SK-N-SH (cell line): ENCODE measurements around the gene RNF112.
A peak's percentile ranks its signal among the peaks of the same experiment; 100 is the strongest.

Source experiments
- CTCF ChIP-seq: fragments of 200-600 bp; sonication (generic); IDR thresholded peaks from 2 replicates; pipeline ENCODE4 v1.6.1; 2017; ENCODE audit warnings: antibody characterized with exemption, mild to moderate bottlenecking, moderate library complexity
- PBX3 ChIP-seq: IDR thresholded peaks from 2 replicates; pipeline ENCODE4; 2012
- SMC3 ChIP-seq: IDR thresholded peaks from 2 replicates; pipeline ENCODE4 v1.6.1; 2012; ENCODE audit warnings: low read depth, low read length, improper control_type of control experiment
- TEAD4 ChIP-seq: IDR thresholded peaks from 2 replicates; pipeline ENCODE4 v1.4.0; 2012; ENCODE audit warnings: mild to moderate bottlenecking, borderline replicate concordance; ENCODE audit not compliant: insufficient read depth
- TF ChIP-seq, protein P1 (sequence below): IDR thresholded peaks from 2 replicates; pipeline ENCODE4 v1.6.1; 2012; ENCODE audit warnings: mild to moderate bottlenecking, low read depth, low read length, moderate library complexity

DNA sequence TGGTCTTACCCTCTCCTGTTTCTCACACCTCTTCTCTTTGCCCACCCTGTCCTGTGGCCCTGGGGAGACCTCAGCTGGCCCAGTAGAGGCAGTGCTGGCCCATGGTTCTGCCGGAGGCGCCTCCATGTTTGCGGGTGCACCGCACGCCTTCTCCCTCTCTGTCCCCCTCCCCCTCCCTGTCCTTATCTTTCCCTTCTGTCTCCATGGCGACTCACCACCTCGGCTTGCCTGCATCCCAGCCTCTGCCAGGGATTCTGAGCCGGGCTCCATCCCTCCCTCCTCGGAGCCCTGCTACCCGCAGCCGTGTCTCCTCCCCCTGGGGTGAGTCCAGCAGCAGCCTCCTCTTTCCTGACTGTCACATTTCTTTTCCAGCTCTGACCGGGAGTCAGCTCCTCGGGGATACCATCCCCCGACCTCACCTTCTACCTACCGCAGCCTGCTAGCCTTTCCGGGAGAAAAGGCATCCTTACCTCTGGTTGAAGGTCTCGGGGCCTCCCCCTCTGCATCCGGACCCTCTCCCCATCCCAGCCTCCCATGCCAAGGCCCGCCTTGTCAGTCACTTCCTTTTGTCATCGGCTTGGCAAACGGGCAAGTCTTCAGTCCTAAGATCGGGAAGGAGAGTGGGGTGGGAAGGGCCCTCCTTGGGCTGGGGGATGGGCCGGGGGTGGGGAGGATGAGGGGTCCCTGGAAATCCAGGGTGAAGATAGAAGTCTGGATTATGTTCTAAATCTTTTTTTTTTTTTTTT lies at the start of gene RNF112:
- TF ChIP-seq PBX3 (peak; percentile 30; the same call in 1 of the 2 replicates), CTCF (peak; percentile 47), TEAD4 (no peak), SMC3 (peak; percentile 59)
- TF ChIP-seq, protein P1, sequence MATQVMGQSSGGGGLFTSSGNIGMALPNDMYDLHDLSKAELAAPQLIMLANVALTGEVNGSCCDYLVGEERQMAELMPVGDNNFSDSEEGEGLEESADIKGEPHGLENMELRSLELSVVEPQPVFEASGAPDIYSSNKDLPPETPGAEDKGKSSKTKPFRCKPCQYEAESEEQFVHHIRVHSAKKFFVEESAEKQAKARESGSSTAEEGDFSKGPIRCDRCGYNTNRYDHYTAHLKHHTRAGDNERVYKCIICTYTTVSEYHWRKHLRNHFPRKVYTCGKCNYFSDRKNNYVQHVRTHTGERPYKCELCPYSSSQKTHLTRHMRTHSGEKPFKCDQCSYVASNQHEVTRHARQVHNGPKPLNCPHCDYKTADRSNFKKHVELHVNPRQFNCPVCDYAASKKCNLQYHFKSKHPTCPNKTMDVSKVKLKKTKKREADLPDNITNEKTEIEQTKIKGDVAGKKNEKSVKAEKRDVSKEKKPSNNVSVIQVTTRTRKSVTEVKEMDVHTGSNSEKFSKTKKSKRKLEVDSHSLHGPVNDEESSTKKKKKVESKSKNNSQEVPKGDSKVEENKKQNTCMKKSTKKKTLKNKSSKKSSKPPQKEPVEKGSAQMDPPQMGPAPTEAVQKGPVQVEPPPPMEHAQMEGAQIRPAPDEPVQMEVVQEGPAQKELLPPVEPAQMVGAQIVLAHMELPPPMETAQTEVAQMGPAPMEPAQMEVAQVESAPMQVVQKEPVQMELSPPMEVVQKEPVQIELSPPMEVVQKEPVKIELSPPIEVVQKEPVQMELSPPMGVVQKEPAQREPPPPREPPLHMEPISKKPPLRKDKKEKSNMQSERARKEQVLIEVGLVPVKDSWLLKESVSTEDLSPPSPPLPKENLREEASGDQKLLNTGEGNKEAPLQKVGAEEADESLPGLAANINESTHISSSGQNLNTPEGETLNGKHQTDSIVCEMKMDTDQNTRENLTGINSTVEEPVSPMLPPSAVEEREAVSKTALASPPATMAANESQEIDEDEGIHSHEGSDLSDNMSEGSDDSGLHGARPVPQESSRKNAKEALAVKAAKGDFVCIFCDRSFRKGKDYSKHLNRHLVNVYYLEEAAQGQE, result no peak
